ENCODE results near the gene LRIG2. TPM values are rescaled to one million over a fixed set of nuclear protein-coding genes. Genes with fewer than 3 reads are reported as not detected.

LRIG2 gene
- total and polyA plus RNA-seq, 9 donors, result 7.4 to 32.4 (median 18.6) TPM

- peak overlapping the region in 1 of 2 donors; percentile 26 for H3K27ac ChIP-seq
Measured at GRCh38 chr1:113109908-113110554, 37.0 kb downstream of the LRIG2 start.

GRCh38 chr1:113118266-113118665 lies 45.3 kb downstream of the LRIG2 start:
- H3K36me3 ChIP-seq, result no peaks in the 10 kb centered on the region
- no peak for DNase-seq
- no peaks in the 10 kb centered on the region for H3K4me1 ChIP-seq (ENCODE audit: insufficient read depth)
- no peaks in the 10 kb centered on the region for H3K27me3 ChIP-seq
- intact Hi-C loops (cut with DNase I), result no loop called here
- H3K27ac ChIP-seq, result no peak overlapping the region
- TF ChIP-seq POLR2A (IDR thresholded peaks at IDR 0.05), result no peak
- H3K9me3 ChIP-seq, result no peaks in the 10 kb centered on the region
- no peak overlapping the region for H3K4me3 ChIP-seq

More at GRCh38 chr1:113109908-113110554, 37.0 kb downstream of the LRIG2 start:
- peak; percentile 35 to 66 (median 48) for DNase-seq
- H3K36me3 ChIP-seq, result no peaks in the 10 kb centered on the region
- TF ChIP-seq CTCF (IDR thresholded peaks at IDR 0.05) (peak in 1 of 3 donors; percentile 52), POLR2A (IDR thresholded peaks at IDR 0.05) (no peak)
- no peaks in the 10 kb centered on the region for H3K9me3 ChIP-seq
- intact Hi-C loops (cut with DNase I), result no loop called here
- no peak overlapping the region for H3K4me3 ChIP-seq
- H3K4me1 ChIP-seq (ENCODE audit: insufficient read depth), result no peaks in the 10 kb centered on the region
- 14 to 35% (median 25%) methylated on average over 5 of the region's 5 CpGs for WGBS, 3 donors
- no peaks in the 10 kb centered on the region for H3K27me3 ChIP-seq

GRCh38 chr1:113123737-113124136 lies 50.7 kb downstream of the LRIG2 start:
- H3K27ac ChIP-seq, result peak overlapping the region in 1 of 2 donors; percentile 37
- TF ChIP-seq EP300 (IDR thresholded peaks at IDR 0.05), result no peak
- TF ChIP-seq POLR2A (IDR thresholded peaks at IDR 0.05), result no peak
- no peak for TF ChIP-seq CTCF (IDR thresholded peaks at IDR 0.05)
- peaks cover 6% of the 10 kb centered on the region for H3K4me1 ChIP-seq (ENCODE audit: insufficient read depth)
- no peaks in the 10 kb centered on the region for H3K36me3 ChIP-seq
- intact Hi-C loops (cut with DNase I), result no loop called here
- H3K27me3 ChIP-seq, result no peaks in the 10 kb centered on the region
- no peaks in the 10 kb centered on the region for H3K9me3 ChIP-seq
- H3K4me3 ChIP-seq, result no peak overlapping the region
- WGBS, 3 donors, result 25 to 40% (median 38%) methylated on average over 3 of the region's 3 CpGs
- DNase-seq, result peak in 2 of 5 donors; percentile 20 to 21

- peak overlapping the region in 1 of 2 donors; percentile 37 for H3K27ac ChIP-seq
- H3K36me3 ChIP-seq, result no peaks in the 10 kb centered on the region
- no peaks in the 10 kb centered on the region for H3K27me3 ChIP-seq
- no peak overlapping the region for H3K4me3 ChIP-seq
- 2 to 5% (median 5%) methylated on average over 1 of the region's 1 CpG for WGBS, 3 donors
- no peaks in the 10 kb centered on the region for H3K9me3 ChIP-seq
- TF ChIP-seq EP300 (IDR thresholded peaks at IDR 0.05), result no peak
- intact Hi-C loops (cut with DNase I), result no loop called here
- peaks cover 6% of the 10 kb centered on the region for H3K4me1 ChIP-seq (ENCODE audit: insufficient read depth)
- peak in 2 of 5 donors; percentile 23 to 33 for DNase-seq
Measured at GRCh38 chr1:113124366-113124765, 51.4 kb downstream of the LRIG2 start.

GRCh38 chr1:113125517-113125916 lies 52.5 kb downstream of the LRIG2 start:
- no peak overlapping the region for H3K27ac ChIP-seq
- no peaks in the 10 kb centered on the region for H3K27me3 ChIP-seq
- no peaks in the 10 kb centered on the region for H3K36me3 ChIP-seq
- no peaks in the 10 kb centered on the region for H3K9me3 ChIP-seq
- H3K4me1 ChIP-seq (ENCODE audit: insufficient read depth), result peaks cover 6% of the 10 kb centered on the region
- intact Hi-C loops (cut with DNase I), result no loop called here
- TF ChIP-seq EP300 (IDR thresholded peaks at IDR 0.05) (no peak), POLR2A (IDR thresholded peaks at IDR 0.05) (no peak), CTCF (IDR thresholded peaks at IDR 0.05) (no peak)
- no peak overlapping the region for H3K4me3 ChIP-seq
- no peak for DNase-seq
- 52 to 77% (median 68%) methylated on average over 3 of the region's 3 CpGs for WGBS, 3 donors
